ENCODE results near the gene GRP. TPM values are rescaled to one million over a fixed set of nuclear protein-coding genes. Genes with fewer than 3 reads are reported as not detected.

GRP gene
- total RNA-seq, 4 donors from 2014 or later: not detected

GRCh38 chr18:59182673-59183072, 37.3 kb upstream of the GRP start:
- in situ Hi-C loops (cut with MboI; ENCODE audit: low pct_ligation_motif_present in 1 of 4, low pct_unique_long_range_greater_than_20kb in 1 of 4, low sequenced_read_pairs in 3 of 4) (no loop called here), intact Hi-C loops (cut with DNase I; ENCODE audit: low total_unique reads) (no loop called here)
- 82 to 92% methylated on average over 1 of the region's 1 CpG for WGBS, 2 donors (ENCODE audit: low coverage in 1 of 2)
- no peak for DNase-seq
- TF ChIP-seq EP300 (IDR thresholded peaks at IDR 0.05; ENCODE audit: low read depth): no peak
- TF ChIP-seq POLR2A (IDR thresholded peaks at IDR 0.05): no peak
- no peak for TF ChIP-seq CTCF (IDR thresholded peaks at IDR 0.05)
- no peak for TF ChIP-seq POLR2AphosphoS5 (IDR thresholded peaks at IDR 0.05)
- Histone ChIP-seq H3K27ac (no peak overlapping the region), H3K4me3 (no peak overlapping the region), H3K27me3 (no peaks in the 10 kb centered on the region), H3K4me1 (no peaks in the 10 kb centered on the region), H3K9me3 (no peaks in the 10 kb centered on the region), H3K36me3 (no peaks in the 10 kb centered on the region)

DNA sequence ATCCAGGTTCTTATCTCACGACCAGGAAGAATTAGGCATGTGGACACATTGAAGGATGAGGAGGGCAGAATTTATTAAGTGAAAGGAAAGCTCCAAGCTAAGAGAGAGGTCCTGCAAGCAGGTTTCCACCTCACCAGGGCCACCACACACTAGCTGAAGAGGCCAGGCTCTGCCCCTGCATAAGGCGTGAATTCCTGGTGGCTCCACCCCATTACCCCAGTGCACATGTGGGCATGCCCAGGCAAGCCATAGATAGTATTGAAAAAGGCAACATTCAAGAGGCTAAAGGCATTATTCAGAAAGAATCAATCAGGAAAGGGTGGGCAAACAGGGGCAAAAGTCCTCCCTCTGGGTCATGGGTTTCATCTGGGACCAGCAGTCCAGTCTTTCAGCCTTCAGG, 30.9 kb upstream of the GRP start:
- DNase-seq: no peak
- no peaks in the 10 kb centered on the region for H3K27me3 ChIP-seq
- H3K27ac ChIP-seq: no peak overlapping the region
- WGBS, 2 donors (ENCODE audit: low coverage in 1 of 2): 0 to 89% methylated on average over 1 to 2 of the region's 2 CpGs
- H3K4me3 ChIP-seq: no peak overlapping the region
- intact Hi-C loops (cut with DNase I; ENCODE audit: low total_unique reads): no loop called here
- H3K4me1 ChIP-seq: no peaks in the 10 kb centered on the region
- TF ChIP-seq POLR2A (IDR thresholded peaks at IDR 0.05): no peak
- no peak for TF ChIP-seq EP300 (IDR thresholded peaks at IDR 0.05; ENCODE audit: low read depth)
- in situ Hi-C loops (cut with MboI; ENCODE audit: low pct_ligation_motif_present in 1 of 4, low pct_unique_long_range_greater_than_20kb in 1 of 4, low sequenced_read_pairs in 3 of 4): no loop called here
- H3K36me3 ChIP-seq: no peaks in the 10 kb centered on the region
- no peaks in the 10 kb centered on the region for H3K9me3 ChIP-seq

DNA sequence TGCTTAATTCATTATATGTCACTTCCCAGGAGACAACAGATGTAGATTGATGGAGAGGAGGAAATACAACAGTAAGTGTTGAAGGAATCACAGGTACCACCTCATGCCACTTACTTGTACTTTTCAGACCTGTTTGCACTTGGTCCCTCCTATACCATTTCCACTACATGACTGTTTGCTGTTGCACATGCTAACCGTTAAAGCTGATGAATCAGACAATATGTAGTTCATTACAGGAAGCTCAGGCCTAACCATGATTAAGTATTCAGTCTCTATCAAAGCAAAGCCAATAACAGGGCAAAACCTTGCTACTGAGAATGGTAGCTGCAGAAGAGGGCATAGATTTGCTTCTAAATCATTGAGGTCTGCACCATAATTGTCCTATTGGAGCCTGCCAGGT, 30.2 kb upstream of the GRP start:
- no peaks in the 10 kb centered on the region for H3K36me3 ChIP-seq
- H3K27ac ChIP-seq: no peak overlapping the region
- H3K4me3 ChIP-seq: no peak overlapping the region
- TF ChIP-seq CTCF (IDR thresholded peaks at IDR 0.05) (no peak), POLR2AphosphoS5 (IDR thresholded peaks at IDR 0.05) (no peak), POLR2A (IDR thresholded peaks at IDR 0.05) (no peak)
- in situ Hi-C loops (cut with MboI; ENCODE audit: low pct_ligation_motif_present in 1 of 4, low pct_unique_long_range_greater_than_20kb in 1 of 4, low sequenced_read_pairs in 3 of 4): no loop called here
- no peak for DNase-seq
- 67 to 76% methylated on average over 1 of the region's 1 CpG for WGBS, 2 donors (ENCODE audit: low coverage in 1 of 2)
- no peaks in the 10 kb centered on the region for H3K9me3 ChIP-seq
- H3K27me3 ChIP-seq: no peaks in the 10 kb centered on the region
- no peaks in the 10 kb centered on the region for H3K4me1 ChIP-seq
- intact Hi-C loops (cut with DNase I; ENCODE audit: low total_unique reads): no loop called here

- H3K36me3 ChIP-seq: no peaks in the 10 kb centered on the region
- intact Hi-C loops (cut with DNase I; ENCODE audit: low total_unique reads): no loop called here
- TF ChIP-seq POLR2AphosphoS5 (IDR thresholded peaks at IDR 0.05) (no peak), POLR2A (IDR thresholded peaks at IDR 0.05) (no peak), CTCF (IDR thresholded peaks at IDR 0.05) (no peak)
- H3K27ac ChIP-seq: no peak overlapping the region
- H3K27me3 ChIP-seq: no peaks in the 10 kb centered on the region
- in situ Hi-C loops (cut with MboI; ENCODE audit: low pct_ligation_motif_present in 1 of 4, low pct_unique_long_range_greater_than_20kb in 1 of 4, low sequenced_read_pairs in 3 of 4): no loop called here
- no peak for DNase-seq
- 40 to 65% methylated on average over 4 of the region's 4 CpGs for WGBS, 2 donors (ENCODE audit: low coverage in 1 of 2)
- no peak overlapping the region for H3K4me3 ChIP-seq
- H3K9me3 ChIP-seq: no peaks in the 10 kb centered on the region
- H3K4me1 ChIP-seq: no peaks in the 10 kb centered on the region
Observed at GRCh38 chr18:59196161-59196725, 23.7 kb upstream of the GRP start.

DNA sequence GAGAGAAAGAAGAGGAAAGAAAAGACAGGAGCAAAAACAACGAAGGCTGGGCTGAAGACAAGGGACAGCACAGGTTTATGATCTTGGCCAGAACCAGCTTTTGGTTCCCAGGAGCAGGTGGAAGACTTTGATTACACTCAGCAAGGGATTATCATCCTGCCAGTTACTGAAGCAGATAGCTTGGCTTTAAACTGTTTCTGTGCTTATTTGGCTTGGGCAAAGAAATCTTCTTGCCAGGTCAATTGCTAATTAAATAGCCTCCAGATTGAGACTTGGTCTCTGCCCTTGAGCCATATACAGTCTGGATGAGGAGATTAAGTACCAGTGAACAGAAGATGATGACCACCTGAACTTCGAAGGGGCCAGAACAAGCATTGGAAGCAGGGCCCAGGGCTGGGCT, 22.3 kb upstream of the GRP start:
- DNase-seq: no peak
- TF ChIP-seq POLR2AphosphoS5 (IDR thresholded peaks at IDR 0.05) (no peak), EP300 (IDR thresholded peaks at IDR 0.05; ENCODE audit: low read depth) (no peak), CTCF (IDR thresholded peaks at IDR 0.05) (no peak), POLR2A (IDR thresholded peaks at IDR 0.05) (no peak)
- no peaks in the 10 kb centered on the region for H3K9me3 ChIP-seq
- in situ Hi-C loops (cut with MboI; ENCODE audit: low pct_ligation_motif_present in 1 of 4, low pct_unique_long_range_greater_than_20kb in 1 of 4, low sequenced_read_pairs in 3 of 4) (no loop called here), intact Hi-C loops (cut with DNase I; ENCODE audit: low total_unique reads) (no loop called here)
- H3K4me3 ChIP-seq: no peak overlapping the region
- H3K4me1 ChIP-seq: no peaks in the 10 kb centered on the region
- H3K36me3 ChIP-seq: no peaks in the 10 kb centered on the region
- H3K27ac ChIP-seq: no peak overlapping the region
- H3K27me3 ChIP-seq: no peaks in the 10 kb centered on the region
- WGBS, 2 donors (ENCODE audit: low coverage in 1 of 2): 30 to 35% methylated on average over 1 to 2 of the region's 2 CpGs

All from transverse colon (tissue), 4 donors.